CD4-positive, alpha-beta T cell treated with Interleukin-4 for 4 hours (primary cell): ENCODE measurements around the gene SCMH1.

Experiments used
- DNase-seq: peaks from one replicate; pipeline ENCODE4 v3.0.0-alpha.2; 2020

SCMH1 gene

DNA sequence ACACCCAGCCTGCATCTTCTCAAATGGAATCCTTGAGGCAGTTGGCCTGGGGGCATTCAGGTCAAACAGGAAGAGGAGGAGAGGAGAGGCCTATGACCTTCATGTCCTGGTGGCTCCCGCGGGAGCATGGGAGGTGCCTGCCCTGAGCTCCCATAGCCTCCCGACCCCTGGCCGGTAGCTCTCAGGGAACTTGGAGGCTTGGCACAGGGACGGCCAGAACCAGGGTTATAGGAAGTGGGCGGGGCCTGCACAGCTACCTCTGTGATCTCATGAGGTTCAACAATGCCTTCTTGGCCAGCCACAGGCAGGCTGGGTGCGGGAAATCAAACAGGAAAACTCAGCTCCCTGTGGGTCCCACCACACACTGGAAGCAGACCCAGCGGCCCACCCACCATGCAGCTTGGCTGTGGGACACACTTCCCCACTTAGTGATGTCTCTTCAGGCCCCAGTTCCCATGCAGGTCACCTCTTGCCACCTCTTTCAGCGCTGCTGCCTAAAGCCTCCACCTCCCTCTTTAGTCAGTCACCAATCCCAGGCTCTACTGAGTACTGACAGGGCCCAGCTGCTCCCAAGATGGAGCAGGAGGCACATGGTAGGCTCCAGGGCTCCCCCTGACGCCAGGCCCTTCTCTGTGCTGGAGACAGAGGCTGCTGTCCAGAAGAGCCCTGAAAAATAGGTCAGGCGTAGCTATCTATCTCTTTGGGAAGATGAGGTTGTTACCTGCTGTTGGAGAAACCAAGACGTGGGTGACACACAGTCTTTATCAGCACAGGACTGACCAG lies 220.4 kb downstream of the SCMH1 start, which contains the start of gene SLFNL1:
SLFNL1 (minus strand) TSS at position 200 of the 783 bp plus-strand sequence. CDS start 1,065 bp downstream, outside the sequence.
- DNase-seq, result no peak

DNA sequence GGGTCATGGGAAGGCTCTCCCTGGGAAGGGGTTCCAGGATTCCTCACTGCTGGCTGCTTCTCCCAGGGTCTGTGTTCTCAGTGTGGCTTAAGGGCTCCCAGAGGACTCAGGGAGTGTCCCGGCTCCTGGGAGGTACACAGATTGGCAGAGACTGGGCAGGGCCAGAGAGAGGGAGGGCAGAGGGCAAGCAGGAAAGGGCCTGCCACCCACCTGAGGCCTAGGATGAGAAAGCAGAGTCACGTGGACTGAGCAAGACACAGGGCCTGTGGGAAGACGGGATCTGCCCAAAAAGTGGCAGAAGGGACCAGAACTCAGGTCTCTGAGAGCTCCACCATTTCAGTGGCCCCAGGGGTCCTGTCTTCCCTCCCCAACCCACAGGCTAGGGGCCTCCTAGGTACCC lies 221.5 kb downstream of the SCMH1 start:
- no peak for DNase-seq

DNA sequence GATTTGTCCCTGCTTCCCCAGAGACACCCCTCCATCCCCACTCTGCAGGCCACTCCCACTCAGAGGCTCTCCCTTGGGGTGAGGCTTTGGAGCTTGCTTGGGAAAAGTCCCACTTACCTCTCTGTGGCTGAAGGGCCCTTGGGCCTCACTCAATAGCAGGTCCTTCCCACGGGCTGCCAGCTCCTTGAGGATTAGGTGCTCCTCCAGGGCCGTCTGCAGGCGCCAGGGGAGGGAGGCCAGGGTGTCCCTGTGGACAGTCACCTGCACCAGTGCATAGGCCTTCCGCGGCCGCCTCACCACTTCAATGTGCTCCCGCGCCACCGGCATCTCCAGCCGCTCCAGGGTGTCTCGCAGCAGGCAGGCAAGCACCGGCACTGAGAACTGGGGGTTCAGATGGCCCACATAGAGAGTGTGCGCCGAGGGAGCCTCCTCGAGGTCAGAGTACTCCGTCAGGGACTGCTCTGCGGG lies 222.0 kb downstream of the SCMH1 start:
- no peak for DNase-seq

DNA sequence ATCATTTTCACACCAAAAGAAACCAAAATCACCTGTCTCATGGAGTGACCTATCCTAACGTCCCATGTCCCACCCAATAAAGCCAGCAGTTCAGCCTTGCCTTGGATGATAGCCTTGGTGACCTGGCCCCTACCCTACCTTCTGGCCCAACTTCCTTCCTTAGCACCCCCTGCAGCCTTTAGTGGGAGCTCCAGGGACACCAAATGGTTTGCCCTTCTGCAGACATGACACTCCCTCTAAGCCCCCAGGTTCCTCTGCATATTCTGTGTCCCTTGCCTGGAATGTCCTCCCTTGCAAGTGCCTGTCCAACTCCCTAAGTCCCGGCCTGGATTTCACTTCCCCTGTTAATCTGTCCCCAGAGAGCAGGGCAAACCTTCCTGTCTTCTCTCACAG lies 222.8 kb downstream of the SCMH1 start:
- DNase-seq, result no peak

DNA sequence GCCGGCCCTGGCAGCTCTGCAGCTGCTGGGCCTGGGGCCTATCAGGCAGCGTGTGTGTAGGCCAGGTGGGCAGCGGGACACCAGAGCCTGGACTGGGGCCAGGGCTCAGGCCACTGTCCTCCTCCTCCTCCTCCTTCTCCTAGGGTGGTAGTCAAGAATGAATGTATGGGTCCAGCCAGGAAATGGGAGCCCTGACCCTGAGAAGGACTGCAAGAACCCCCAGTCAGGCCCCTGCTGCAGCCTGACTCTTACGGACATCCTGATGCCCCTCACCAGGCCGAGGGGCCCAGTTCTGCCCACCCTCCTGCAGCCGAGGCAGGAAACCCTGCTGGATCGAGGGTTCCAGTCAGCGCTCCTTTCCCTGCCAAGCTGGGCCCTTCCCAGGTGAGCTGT lies 224.1 kb downstream of the SCMH1 start:
- no peak for DNase-seq

DNA sequence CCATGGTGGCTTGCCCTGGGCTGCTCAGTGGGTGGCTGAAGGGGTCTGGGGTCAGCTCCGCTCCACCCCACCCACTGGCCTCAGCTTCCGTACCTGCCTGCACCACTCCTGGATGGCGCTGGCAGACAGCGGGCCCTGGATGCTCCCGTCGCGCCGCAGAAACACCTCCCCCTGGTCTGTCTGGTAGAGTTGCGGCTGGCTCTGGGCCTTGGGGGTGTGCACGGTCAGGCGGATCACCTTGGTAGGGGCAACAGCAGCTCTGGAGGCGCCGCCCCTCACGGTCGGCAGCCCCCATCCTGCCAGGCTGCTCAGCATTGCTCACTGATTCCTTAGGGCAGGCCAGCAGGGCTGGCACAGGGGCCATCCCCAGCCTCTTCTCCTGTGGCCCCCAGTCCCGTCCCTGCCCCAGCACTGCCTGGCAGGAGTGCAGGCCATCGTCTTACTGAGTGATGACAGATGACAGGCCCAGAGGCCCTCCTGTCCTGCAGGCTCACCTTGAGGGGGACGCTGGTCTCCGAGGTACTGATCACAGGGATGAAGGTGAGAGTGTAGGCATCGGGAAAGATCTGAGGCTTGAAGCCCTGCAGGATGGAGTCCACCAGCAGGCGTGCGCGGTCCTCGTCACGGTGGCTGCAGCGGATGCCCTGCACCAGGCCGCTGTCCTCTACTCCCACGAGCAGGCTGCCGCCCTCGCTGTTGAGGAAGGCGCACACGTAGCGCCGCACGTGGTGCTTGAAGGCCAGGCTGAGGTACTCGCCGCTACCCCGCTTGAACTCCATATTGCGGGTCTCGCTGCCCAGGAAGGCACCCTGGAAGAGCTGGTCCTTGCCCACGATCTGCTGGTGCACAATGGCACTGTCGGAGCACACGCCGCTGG lies 224.7 kb downstream of the SCMH1 start:
- DNase-seq, result no peak

DNA sequence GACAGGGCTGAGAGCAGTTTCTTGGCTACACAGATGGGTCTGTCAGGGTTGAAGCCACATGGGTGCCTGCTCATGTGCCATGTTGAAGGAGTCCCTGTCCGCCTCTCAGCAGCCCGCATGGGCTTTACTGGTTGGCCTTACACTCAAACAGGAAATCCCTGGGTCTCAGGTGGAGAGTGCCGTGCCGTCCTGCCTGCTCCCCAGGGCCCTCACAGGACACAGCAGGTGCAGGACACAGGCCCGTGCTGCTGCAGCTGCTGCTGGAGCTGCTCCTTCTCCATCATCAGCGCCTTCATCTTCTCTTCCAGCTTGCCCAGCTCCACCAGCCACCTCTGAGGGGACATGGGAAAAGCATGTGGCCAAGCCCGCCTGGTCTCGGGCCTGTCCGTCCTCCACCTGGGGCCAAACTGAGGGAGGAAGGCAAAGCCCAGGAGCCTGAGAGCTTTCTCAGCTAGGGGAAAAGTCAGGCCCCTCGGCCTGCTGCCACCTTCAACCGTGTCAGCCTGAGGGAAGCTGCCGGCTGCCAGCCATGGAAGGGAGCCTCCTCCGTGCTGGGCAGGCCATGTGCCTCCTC lies 226.1 kb downstream of the SCMH1 start:
- DNase-seq, result no peak

DNA sequence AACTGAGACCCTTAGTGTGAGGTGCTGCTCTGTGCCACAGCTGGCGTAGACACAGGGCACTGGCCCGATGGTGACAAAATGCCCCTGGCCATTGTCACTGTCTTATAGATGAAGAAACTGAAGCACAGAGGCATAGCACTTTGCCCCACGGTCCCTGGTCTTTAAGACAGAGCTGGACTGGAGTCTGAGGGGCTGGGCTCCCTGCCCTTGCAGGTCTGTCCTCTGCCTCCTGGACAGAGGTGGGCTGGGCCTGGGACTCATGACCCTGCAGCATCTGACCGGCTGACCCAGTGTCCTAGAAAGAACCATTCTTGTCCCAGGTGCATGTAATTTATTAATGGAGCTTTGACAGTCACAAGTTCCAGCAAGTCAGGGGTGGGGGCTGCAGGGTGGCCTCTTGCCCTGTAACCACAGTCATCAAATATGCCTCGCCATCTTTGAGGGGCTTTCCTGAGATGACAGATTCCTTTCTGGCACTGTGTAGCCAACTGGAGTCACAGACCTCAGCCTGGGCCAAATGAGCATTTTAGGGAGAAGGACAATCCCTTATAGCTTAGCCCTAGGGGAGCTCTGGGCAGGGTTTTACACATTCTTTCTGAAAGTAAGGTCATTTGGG lies 226.7 kb downstream of the SCMH1 start:
- no peak for DNase-seq

DNA sequence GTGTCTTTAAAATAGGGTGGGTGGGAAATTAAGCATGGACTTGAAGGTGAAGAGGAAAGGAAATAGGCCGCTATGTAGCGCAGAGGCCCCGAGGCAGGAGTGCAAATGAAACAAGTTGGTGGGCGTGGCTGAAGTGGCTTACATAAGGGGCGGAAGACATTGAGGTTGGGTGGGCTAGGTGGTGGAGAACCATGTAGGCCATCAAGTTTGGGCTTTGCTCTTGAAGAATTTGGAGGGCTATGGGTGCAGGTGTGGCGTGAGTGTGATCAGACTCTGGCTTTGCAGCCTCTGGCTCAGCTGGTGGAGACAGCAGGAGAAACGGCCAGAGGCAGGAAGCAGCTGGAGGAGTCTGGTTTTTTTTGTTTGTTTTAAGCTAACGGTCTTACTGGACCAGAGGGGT lies 227.2 kb downstream of the SCMH1 start:
- no peak for DNase-seq

DNA sequence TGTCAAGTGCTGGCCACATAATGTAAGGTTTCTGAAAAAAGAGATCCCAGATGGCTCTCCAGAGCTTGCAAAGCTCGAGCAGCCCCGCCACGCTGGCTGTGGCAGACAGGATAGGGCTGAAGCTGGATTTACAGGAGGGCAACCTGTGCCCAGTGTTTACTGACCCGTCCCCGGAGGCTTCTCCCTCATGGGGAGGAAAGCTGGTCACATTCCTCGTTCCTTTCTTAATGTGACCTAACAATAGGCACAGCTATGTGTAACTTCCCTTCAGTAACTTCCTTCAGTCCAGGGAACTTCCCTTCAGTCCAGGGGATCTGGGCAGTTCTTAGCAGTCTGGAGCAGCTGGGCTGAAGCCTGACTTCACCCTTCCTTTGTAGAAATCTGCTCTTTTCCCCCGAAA lies 228.3 kb downstream of the SCMH1 start:
- DNase-seq, result no peak

DNA sequence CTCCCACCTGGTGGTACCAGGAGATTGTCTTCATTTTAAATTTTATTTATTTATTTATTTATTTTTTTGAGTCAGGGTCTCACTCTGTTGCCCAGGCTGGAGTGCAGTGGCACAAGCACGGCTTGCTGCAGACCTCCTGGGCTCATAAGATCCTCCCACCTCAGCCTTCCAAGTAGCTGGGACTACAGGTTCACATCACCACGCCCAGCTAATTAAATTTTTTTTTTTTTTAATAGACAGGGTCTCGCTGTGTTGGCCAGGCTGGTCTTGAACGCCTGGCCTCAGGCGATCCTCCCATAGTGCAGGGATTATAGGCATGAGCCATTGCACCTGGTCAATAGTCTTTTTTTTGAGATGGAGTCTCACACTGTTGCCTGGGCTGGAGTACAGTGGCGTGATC lies 229.1 kb downstream of the SCMH1 start:
- DNase-seq, result no peak

DNA sequence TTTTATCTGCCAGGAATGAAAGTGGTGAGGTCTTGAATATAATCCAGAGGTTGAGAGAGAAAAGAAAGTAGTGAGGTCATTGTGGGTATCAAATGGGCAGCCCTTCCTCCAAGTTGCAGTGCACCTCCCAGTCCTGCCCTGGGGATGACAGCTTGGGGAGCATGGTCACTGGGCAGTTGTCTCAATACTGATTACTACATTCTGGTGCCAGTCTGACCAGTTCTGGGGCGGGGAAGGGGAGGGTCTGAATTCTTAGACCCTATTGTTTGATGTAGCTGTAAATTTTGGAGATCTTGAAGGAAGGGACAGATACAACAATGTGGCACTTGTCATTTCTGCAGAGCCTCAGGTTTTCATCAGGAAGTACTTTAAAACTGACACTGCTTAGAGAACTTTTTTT lies 231.8 kb downstream of the SCMH1 start:
- DNase-seq, result no peak

DNA sequence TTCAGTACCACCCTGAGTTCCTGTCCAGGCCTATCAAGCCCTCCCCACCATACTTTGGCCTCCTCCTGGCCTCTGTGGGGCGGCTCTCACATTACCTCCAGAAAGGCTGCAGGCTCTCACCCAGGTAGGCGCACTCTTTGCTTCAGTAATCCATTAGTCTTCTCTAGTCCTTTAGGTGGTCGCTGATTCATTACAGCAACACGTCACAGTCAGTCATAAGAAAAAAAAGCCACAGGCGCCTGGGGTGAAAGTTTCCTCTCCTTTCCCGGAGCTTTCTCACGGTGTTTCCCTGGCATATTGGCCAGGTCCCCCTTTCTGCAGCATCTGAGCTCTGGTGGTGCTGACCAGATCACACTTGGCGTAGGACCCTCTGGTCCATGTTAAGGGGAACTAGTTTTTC lies 232.6 kb downstream of the SCMH1 start:
- DNase-seq, result no peak

DNA sequence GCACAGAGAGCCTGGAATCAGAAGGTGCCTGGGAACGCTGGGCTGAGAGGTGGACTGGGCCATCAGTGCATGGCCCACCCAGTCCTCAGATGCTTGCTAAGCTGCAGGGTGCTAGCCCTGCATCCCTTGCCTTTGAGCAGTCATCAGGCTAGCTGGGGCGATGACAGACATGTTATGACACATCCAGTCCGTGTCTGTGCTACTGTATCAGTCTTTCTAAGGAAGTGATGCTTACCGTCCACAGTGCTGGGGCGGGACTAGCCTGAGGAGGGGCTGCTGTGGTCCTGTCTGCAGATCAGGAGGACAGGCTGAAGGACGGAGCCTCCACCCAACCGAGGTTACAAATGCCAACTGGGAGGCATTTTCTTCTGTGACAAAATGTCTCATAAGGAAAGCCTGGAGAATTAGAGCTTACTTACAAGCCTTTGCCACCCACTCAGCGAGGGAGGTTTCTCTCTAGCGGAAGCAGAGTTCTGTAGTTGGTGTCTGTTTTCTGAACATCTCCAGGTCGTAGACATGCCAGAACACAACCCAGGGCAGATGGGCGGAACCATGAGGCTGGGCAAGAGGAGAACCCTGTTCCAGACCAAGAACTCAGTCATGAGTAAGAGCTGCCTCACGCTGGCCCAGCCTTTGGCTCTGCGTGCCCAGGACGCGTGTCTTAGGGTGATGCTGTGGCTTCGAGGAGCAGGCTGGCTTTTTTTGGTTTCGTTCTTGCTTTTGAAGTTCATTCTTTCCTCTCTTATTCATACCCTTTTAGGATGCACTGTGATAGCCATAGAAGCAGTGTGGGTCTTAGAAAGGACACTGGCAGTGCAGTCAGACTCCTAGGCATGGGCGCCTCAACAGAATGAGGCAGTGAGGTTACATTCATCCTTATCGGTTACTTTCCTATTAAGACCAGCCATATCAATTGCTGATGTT lies 234.9 kb downstream of the SCMH1 start:
- DNase-seq, result no peak

DNA sequence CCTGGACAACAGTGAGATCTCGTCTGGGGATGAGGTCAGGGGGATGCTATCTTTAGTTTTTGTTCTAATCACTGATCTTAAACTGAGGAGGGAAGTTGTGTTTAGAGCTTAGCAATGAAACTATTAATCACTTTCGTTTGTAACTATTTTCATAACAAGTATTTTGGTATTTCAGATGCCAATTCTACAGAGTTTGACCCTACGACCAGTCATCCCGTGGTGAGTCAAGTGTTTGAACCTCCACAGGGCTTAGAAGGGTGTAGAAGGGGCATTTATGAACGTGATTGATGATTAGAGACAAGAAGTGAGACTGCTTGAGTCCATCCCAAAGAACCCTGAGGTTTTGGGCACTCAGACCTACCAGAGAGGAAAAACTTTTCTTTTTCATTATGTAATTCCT lies 236.2 kb downstream of the SCMH1 start:
- no peak for DNase-seq

DNA sequence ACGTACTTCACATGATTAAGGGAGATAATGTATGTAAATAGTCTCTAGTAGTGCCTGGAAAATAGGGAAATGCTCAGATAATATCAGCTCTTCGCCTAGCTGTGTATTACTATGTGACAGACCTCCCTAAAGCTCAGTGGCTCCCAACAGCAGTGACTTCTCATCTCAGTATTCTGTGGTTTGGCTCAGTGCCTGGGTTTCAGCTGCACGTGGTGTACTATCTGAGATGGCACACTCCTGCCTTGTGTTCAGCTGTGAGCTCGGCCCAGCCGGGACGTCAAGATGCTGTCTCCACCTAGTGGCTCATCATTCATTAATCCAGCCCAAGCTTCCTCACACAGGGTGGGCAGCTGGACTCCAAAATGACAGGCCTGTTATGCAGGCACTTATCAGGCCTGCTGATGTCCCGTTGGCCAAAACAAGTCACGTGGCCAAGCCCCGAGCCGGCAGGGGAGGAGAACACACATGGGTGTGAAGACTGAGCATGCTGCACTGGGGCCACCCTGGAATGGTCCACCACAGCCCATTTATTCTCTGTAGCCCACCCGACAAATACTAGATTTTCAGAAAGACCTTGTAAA lies 238.4 kb downstream of the SCMH1 start:
- DNase-seq, result peak; percentile 87

DNA sequence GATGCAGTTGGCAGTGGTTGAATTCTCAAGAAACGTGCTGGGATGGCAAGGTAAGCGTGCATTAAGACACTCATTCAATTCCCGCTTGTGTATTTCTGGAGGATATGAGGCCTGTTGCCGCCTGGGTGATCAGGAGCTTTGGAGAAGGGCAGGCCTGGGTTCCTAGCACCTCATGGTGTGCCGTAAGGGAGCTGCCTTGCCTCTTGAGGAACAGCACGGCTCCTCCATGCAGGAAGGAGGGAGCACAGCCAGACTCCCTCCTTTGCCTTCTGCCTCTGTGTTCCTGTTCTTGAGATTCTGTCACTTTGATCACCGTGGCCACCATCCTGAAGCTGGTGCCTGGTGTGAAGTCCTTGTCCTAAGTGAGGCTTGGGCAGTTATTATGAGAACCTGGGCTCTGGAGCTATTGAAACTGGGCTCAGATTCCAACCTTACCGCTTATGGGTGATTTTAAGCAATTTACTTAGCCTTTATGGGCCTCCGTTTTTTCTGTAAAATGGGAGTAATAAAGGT lies 238.9 kb downstream of the SCMH1 start:
- no peak for DNase-seq

DNA sequence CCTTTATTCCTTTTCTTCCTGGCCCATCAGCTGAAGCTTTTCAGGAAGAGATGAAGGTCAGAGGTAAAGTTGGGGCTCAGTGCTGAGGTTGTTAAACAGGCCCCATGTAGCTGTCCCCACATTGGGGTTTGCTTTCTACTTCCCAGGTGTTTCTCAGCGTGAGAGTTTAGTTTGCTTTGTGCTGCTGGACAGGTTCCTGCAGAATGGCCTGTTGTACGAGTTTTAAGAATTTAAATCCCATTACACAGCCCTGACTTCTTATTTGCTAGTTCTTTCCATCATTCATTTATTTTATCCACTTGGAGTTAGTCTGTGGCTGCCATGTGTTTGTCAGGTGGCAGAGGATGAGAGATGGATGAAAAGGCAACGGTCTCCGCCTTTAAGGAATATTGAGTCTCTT lies 243.4 kb downstream of the SCMH1 start:
- DNase-seq, result no peak

DNA sequence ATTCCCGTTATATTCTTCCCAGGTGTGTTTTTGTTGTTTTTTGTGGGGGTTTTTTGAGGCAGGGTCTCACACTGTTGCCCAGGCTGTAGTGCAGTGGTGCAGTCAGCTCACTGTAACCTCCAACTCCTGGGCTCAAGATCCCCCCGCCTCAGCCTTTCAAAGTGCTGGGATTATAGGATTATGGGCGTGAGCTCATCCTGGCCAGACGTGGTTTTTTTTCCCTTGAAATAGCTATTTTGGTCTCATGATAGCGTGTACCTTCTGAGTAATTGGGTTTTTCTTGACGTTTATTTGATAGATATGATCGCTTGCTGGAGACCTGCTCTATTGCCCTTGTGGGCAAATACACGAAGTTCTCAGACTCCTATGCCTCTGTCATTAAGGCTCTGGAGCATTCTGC lies 245.0 kb downstream of the SCMH1 start:
- DNase-seq, result no peak

DNA sequence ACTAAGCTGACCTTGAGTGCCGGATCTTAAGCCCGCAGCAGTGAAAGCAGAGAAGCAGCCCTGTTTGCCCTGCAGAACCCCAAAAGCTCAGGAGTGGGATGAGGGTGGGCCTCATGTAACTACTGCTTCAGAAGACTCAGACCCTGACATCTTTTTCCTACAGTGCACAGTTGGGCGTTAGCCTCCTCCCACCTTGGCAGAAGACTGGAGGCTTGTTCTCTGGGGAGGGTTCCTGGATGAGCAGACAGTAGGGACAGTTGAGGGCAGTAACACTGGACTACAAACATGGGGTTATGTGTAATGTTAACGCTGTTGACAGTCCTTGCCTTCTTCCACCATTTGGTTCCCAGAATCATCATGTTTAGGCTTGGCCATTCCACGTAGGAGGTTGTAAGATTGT lies 253.0 kb downstream of the SCMH1 start:
- no peak for DNase-seq

DNA sequence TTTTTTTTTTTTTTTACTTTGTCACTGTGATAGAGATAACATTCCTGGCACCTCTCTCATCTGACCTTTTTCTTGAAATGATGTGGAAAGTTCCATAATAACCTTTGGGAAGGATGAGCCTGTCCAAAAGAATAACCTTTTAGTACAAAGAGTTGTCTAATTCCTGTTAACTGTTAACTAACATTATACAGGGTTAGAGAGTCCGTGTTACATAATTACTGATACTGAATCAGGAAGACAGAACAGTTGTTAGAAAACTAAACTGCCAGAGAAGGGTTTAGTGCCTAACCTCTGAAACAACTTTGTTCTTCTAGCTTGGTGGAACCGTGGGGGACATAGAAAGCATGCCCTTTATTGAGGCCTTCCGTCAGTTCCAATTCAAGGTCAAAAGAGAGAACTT lies 253.8 kb downstream of the SCMH1 start:
- no peak for DNase-seq
